Measurements from ENCODE around the gene LYL1. TPM values are rescaled to one million over a fixed set of nuclear protein-coding genes. Genes with fewer than 3 reads are reported as not detected.
A peak's percentile ranks its signal among the peaks of the same experiment; 100 is the strongest.

The LYL1 gene
- total and polyA plus RNA-seq, 9 of the 15 experiments (the other 6 are each of a cell fraction or from before 2014, with no cell fraction given): 1.3 to 266 (median 34.0) TPM

- TF ChIP-seq, protein P1, sequence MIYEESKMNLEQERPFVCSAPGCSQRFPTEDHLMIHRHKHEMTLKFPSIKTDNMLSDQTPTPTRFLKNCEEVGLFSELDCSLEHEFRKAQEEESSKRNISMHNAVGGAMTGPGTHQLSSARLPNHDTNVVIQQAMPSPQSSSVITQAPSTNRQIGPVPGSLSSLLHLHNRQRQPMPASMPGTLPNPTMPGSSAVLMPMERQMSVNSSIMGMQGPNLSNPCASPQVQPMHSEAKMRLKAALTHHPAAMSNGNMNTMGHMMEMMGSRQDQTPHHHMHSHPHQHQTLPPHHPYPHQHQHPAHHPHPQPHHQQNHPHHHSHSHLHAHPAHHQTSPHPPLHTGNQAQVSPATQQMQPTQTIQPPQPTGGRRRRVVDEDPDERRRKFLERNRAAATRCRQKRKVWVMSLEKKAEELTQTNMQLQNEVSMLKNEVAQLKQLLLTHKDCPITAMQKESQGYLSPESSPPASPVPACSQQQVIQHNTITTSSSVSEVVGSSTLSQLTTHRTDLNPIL (CRISPR knock-in tag; IDR thresholded peaks at IDR 0.05): no peak; the same call in 1 of the 2 replicates
- no peak for TF ChIP-seq RBM34 (IDR thresholded peaks at IDR 0.05; ENCODE audit: borderline replicate concordance, insufficient read depth, low read length)
- TF ChIP-seq ESRRA (IDR thresholded peaks at IDR 0.05; ENCODE audit: borderline replicate concordance, low read depth): peak; percentile 63; the same call in 1 of the 2 replicates
- TF ChIP-seq ZNF512 (tag; IDR thresholded peaks at IDR 0.05): no peak
- TF ChIP-seq MTA3 (IDR thresholded peaks at IDR 0.05; ENCODE audit: borderline replicate concordance): peak; percentile 89
- TF ChIP-seq, protein P2, sequence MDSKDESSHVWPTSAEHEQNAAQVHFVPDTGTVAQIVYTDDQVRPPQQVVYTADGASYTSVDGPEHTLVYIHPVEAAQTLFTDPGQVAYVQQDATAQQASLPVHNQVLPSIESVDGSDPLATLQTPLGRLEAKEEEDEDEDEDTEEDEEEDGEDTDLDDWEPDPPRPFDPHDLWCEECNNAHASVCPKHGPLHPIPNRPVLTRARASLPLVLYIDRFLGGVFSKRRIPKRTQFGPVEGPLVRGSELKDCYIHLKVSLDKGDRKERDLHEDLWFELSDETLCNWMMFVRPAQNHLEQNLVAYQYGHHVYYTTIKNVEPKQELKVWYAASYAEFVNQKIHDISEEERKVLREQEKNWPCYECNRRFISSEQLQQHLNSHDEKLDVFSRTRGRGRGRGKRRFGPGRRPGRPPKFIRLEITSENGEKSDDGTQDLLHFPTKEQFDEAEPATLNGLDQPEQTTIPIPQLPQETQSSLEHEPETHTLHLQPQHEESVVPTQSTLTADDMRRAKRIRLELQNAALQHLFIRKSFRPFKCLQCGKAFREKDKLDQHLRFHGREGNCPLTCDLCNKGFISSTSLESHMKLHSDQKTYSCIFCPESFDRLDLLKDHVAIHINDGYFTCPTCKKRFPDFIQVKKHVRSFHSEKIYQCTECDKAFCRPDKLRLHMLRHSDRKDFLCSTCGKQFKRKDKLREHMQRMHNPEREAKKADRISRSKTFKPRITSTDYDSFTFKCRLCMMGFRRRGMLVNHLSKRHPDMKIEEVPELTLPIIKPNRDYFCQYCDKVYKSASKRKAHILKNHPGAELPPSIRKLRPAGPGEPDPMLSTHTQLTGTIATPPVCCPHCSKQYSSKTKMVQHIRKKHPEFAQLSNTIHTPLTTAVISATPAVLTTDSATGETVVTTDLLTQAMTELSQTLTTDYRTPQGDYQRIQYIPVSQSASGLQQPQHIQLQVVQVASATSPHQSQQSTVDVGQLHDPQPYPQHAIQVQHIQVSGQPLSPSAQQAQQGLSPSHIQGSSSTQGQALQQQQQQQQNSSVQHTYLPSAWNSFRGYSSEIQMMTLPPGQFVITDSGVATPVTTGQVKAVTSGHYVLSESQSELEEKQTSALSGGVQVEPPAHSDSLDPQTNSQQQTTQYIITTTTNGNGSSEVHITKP (IDR thresholded peaks at IDR 0.05; ENCODE audit: partially characterized antibody): peak; percentile 98
- no peak; the same call in none of the 2 replicates for TF ChIP-seq HCFC1 (IDR thresholded peaks at IDR 0.05; ENCODE audit: low read depth, low read length)
- no peak for TF ChIP-seq ERF (CRISPR knock-in tag; IDR thresholded peaks at IDR 0.05)
- peak; percentile 94 for TF ChIP-seq RBFOX2 (IDR thresholded peaks at IDR 0.05; ENCODE audit: low read depth, low read length)
- TF ChIP-seq ATF4 (CRISPR knock-in tag; IDR thresholded peaks at IDR 0.05): peak; percentile 21; the same call in 1 of the 2 replicates
- TF ChIP-seq ZNF165 (CRISPR knock-in tag; IDR thresholded peaks at IDR 0.05; ENCODE audit: borderline replicate concordance): peak; percentile 71; the same call in 1 of the 2 replicates
- TF ChIP-seq BCOR (IDR thresholded peaks at IDR 0.05): peak; percentile 82
- TF ChIP-seq SMAD1 (IDR thresholded peaks at IDR 0.05; ENCODE audit: low read depth, low read length, partially characterized antibody): peak; percentile 93
- TF ChIP-seq NR2F6 (CRISPR knock-in tag; IDR thresholded peaks at IDR 0.05): 0 out of 2 replicates have a peak, but pooled peaks have one; percentile 7
- TF ChIP-seq KLF1 (tag; IDR thresholded peaks at IDR 0.05): peak; percentile 55; the same call in 1 of the 2 replicates
- no peak for TF ChIP-seq BRF2 (IDR thresholded peaks at IDR 0.05; ENCODE audit: borderline replicate concordance, insufficient read depth, insufficient read length)
- peak; percentile 92 for TF ChIP-seq GTF2E2 (tag; IDR thresholded peaks at IDR 0.05)
- no peak for TF ChIP-seq ZNF780A (CRISPR knock-in tag; IDR thresholded peaks at IDR 0.05)
Observed at GRCh38 chr19:13102666-13103580, at the start of gene LYL1 (continued).

Measured in K562 (cell line).